Activated CD4-positive, alpha-beta T cell treated with anti-CD3 and anti-CD28 coated beads, Interleukin-2, amount 50 U/mL, for 4 hours (primary cell): ENCODE data around the gene HSD11B2.

Source experiments
- DNase-seq, 2 experiments: peaks; one replicate each; pipeline ENCODE4 v3.0.0-alpha.2; 2020

The HSD11B2 gene

GRCh38 chr16:67454104-67454503 is 23.2 kb downstream of the HSD11B2 start:
- DNase-seq, result no peak

GRCh38 chr16:67454852-67455251 is 23.9 kb downstream of the HSD11B2 start:
- DNase-seq, result no peak

- DNase-seq, result no peak
Measured at GRCh38 chr16:67456391-67457081, 25.6 kb downstream of the HSD11B2 start.

- no peak for DNase-seq
Measured at GRCh38 chr16:67457611-67458010, 26.7 kb downstream of the HSD11B2 start.

- no peak for DNase-seq
Measured at GRCh38 chr16:67458121-67458641, 27.3 kb downstream of the HSD11B2 start.

GRCh38 chr16:67459066-67459860 is 28.3 kb downstream of the HSD11B2 start:
- no peak for DNase-seq

GRCh38 chr16:67459861-67460150 is 28.9 kb downstream of the HSD11B2 start:
- no peak for DNase-seq

GRCh38 chr16:67460168-67460567 is 29.2 kb downstream of the HSD11B2 start:
- no peak for DNase-seq

GRCh38 chr16:67460961-67461360 is 30.0 kb downstream of the HSD11B2 start:
- DNase-seq, result no peak

- DNase-seq, result no peak
Measured at GRCh38 chr16:67461600-67462278, 30.8 kb downstream of the HSD11B2 start.

GRCh38 chr16:67462279-67462655 is 31.3 kb downstream of the HSD11B2 start:
- DNase-seq, result no peak

- no peak for DNase-seq
Measured at GRCh38 chr16:67463059-67463458, 32.1 kb downstream of the HSD11B2 start.

GRCh38 chr16:67463691-67464090 is 32.8 kb downstream of the HSD11B2 start:
- no peak for DNase-seq

GRCh38 chr16:67464565-67464964 is 33.6 kb downstream of the HSD11B2 start:
- DNase-seq, result no peak

- no peak for DNase-seq
Measured at GRCh38 chr16:67466581-67466980, 35.7 kb downstream of the HSD11B2 start.

- no peak for DNase-seq
Measured at GRCh38 chr16:67468731-67469130, 37.8 kb downstream of the HSD11B2 start.

GRCh38 chr16:67470359-67470758 is 39.4 kb downstream of the HSD11B2 start:
- no peak for DNase-seq

- no peak for DNase-seq
Measured at GRCh38 chr16:67471758-67472384, 41.0 kb downstream of the HSD11B2 start.

GRCh38 chr16:67474551-67475455 is 43.9 kb downstream of the HSD11B2 start:
- no peak for DNase-seq

GRCh38 chr16:67477960-67478554 is 47.1 kb downstream of the HSD11B2 start:
- DNase-seq, result no peak

- DNase-seq, result peak; percentile 97 to 98
Measured at GRCh38 chr16:67480833-67481560, 50.1 kb downstream of the HSD11B2 start, which contains the start of gene ATP6V0D1. Gene ATP6V0D1 (minus strand): TSS chr16:67481157. CDS start chr16:67481086, 71 bp downstream.
